Thyroid gland (tissue), 4 donors: ENCODE results near the gene NRXN2. TPM values are rescaled to one million over a fixed set of nuclear protein-coding genes. Genes with fewer than 3 reads are reported as not detected.

Experiments used
- DNase-seq, 2 donors: peaks; one replicate each; pipeline ENCODE4 v3.0.0-alpha.2; 2019
- H3K27ac ChIP-seq, 3 donors: fragments of 200-600 bp; sonication (generic); 1 replicate in 2 of 3; 2 replicates in 1 of 3; pipeline ENCODE4 v1.5.1; 2016 to 2019; ENCODE audit warnings: mild to moderate bottlenecking in 1 of 3, moderate library complexity in 1 of 3
- H3K27me3 ChIP-seq: fragments of 200-600 bp; sonication (generic); one replicate; pipeline ENCODE4 v1.5.1; 2019
- H3K36me3 ChIP-seq, 2 donors: fragments of 200-600 bp; sonication (generic); one replicate each; pipeline ENCODE4 v1.5.1; 2016 to 2019
- H3K4me1 ChIP-seq, 2 donors: fragments of 200-600 bp; sonication (generic); one replicate each; pipeline ENCODE4 v1.5.1; 2017 to 2019
- H3K4me3 ChIP-seq, 3 donors: fragments of 200-600 bp; sonication (generic); replicated peaks in 1 of 3; 1 replicate in 2 of 3; 2 replicates in 1 of 3; pipeline ENCODE4 v1.5.1; 2016; ENCODE audit warnings: mild to moderate bottlenecking in 1 of 3
- H3K9me3 ChIP-seq: fragments of 200-600 bp; sonication (generic); one replicate; pipeline ENCODE4 v1.5.1; 2017
- POLR2A ChIP-seq, 2 donors: fragments of 450-650 bp; IDR thresholded peaks; one replicate each; pipeline ENCODE4 v1.6.1; 2017; ENCODE audit warnings: antibody characterized with exemption in 2 of 2, mild to moderate bottlenecking in 2 of 2, moderate library complexity in 1 of 2
- WGBS, 2 donors: methylation state at CpG; one replicate each; pipeline ENCODE4 v1.1.5; 2017; 5-methylcytosine and 5-hydroxymethylcytosine counted together
- intact Hi-C: fragments of 100-400 bp; cut with DNase I; formaldehyde crosslinking; loops from one replicate; pipeline ENCODE4 v1.15.1; 2023
- total RNA-seq, 4 donors: library from RNA; depleted of rRNA; stranded (reverse); fragments of >200 nt; gene quantifications; one replicate each; pipeline ENCODE4 v1.2.3, GENCODE V29; 2016
- TF ChIP-seq, protein P1 (sequence below), 6 experiments: fragments of 200-600 bp in 3 of 6; fragments of 450-650 bp in 3 of 6; sonication (generic) in 3 of 6; IDR thresholded peaks; one replicate each; pipeline ENCODE4 v1.5.1; 2016 to 2019; ENCODE audit warnings: antibody characterized with exemption in 6 of 6, mild to moderate bottlenecking in 2 of 6, inconsistent platforms in 1 of 6, moderate library complexity in 1 of 6

NRXN2 gene
- total RNA-seq, 4 donors from 2014 or later: 2.0 to 12.3 (median 4.8) TPM

DNA sequence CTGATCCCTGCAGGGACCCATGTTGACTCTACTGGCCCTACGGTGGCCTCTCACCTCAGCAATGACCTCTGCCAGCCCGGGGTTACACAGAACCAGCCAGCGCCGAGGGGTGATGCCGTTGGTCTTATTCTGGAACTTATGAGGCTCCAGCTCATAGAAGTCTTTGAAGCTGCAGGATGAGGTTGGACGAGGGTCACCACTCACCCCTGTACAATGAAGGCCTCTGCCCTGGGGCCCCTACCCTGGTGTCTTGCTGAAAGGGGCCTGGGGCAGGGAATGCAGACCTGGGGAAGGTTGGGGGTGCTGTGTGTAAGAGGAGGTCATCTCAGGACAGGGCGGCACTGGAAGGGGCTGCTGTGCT, 30.0 kb upstream of the NRXN2 start:
- no peak overlapping the region for H3K27ac ChIP-seq
- H3K36me3 ChIP-seq: no peaks in the 10 kb centered on the region
- intact Hi-C loops: no loop called here
- TF ChIP-seq, protein P1, sequence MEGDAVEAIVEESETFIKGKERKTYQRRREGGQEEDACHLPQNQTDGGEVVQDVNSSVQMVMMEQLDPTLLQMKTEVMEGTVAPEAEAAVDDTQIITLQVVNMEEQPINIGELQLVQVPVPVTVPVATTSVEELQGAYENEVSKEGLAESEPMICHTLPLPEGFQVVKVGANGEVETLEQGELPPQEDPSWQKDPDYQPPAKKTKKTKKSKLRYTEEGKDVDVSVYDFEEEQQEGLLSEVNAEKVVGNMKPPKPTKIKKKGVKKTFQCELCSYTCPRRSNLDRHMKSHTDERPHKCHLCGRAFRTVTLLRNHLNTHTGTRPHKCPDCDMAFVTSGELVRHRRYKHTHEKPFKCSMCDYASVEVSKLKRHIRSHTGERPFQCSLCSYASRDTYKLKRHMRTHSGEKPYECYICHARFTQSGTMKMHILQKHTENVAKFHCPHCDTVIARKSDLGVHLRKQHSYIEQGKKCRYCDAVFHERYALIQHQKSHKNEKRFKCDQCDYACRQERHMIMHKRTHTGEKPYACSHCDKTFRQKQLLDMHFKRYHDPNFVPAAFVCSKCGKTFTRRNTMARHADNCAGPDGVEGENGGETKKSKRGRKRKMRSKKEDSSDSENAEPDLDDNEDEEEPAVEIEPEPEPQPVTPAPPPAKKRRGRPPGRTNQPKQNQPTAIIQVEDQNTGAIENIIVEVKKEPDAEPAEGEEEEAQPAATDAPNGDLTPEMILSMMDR (IDR thresholded peaks at IDR 0.05): no peak
- no peak for TF ChIP-seq POLR2A (IDR thresholded peaks at IDR 0.05)
- H3K9me3 ChIP-seq: no peaks in the 10 kb centered on the region
- 95 to 99% methylated on average over 4 of the region's 7 CpGs for WGBS, 2 donors
- H3K4me3 ChIP-seq: no peak overlapping the region
- H3K27me3 ChIP-seq: no peaks in the 10 kb centered on the region
- no peak for DNase-seq
- peaks cover 10 to 11% of the 10 kb centered on the region in 2 donors for H3K4me1 ChIP-seq

DNA sequence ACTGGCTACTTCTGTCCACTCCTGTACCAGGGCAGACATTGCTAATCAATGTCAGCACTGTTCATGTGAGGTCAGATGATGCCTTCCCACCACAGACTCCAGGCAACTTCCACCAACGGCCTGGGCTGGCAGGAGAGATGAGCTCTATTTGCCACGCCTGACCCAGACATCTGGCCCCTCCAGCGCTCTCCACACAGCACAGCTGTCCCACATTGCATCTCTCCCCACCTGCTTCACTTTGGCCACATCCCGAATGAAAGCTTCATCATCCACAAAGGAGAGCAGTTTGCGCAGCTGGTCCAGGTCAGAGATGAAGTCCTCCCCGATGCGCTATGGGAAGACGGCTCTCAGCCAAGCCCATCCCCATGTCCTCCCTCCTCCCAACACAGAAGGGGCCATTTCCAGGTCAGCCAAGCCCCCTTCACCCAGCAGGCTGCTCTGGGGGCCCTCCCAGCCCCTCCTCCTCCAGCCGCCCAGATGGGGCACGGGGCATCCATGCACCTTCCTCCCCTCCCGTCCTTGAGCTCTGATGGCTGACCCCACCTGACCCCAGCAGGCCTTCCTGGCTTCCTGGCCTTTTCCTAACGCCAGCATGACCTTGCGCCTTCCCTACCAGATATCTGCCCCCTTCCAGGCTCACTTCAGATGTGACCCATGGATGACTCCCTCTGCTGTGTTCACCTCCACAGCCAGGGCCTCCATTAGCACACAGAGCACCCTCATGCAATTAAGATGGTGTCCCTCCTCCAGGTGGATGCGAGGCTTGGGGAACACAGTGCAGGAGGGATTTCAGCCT, 29.4 kb upstream of the NRXN2 start:
- intact Hi-C loops: no loop called here
- Histone ChIP-seq H3K4me3 (no peak overlapping the region), H3K36me3 (no peaks in the 10 kb centered on the region)

DNA sequence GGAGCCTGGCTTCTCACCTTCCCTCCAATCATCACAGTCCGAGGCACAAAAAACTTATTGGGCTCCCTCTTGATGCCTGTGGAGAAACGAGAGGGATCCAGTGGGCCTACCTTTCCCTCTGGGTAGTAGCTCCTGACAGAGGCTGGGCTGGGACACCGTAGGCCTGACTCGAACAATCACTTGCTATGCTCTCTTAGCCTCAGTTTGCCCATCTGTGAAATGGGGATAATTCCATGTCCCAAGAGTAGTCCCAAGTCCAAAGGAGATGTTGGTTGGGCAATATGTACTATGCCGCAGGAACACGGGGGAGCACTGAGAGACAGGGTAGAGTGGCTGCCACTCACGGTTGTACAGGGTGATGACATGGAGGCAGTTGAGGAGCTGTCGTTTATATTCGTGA, 28.6 kb upstream of the NRXN2 start:
- WGBS, 2 donors: 98% methylated on average over 7 to 9 of the region's 9 CpGs
- intact Hi-C loops: no loop called here
- H3K27ac ChIP-seq: no peak overlapping the region

More for the DNA sequence above, 29.4 kb upstream of the NRXN2 start:
- DNase-seq: no peak
- Histone ChIP-seq H3K27ac (no peak overlapping the region), H3K9me3 (no peaks in the 10 kb centered on the region), H3K4me1 (peaks cover 12 to 13% of the 10 kb centered on the region in 2 donors), H3K27me3 (no peaks in the 10 kb centered on the region)
- WGBS, 2 donors: 91 to 93% methylated on average over 13 to 14 of the region's 14 CpGs
- TF ChIP-seq, protein P1 (IDR thresholded peaks at IDR 0.05): no peak
- no peak for TF ChIP-seq POLR2A (IDR thresholded peaks at IDR 0.05)

DNA sequence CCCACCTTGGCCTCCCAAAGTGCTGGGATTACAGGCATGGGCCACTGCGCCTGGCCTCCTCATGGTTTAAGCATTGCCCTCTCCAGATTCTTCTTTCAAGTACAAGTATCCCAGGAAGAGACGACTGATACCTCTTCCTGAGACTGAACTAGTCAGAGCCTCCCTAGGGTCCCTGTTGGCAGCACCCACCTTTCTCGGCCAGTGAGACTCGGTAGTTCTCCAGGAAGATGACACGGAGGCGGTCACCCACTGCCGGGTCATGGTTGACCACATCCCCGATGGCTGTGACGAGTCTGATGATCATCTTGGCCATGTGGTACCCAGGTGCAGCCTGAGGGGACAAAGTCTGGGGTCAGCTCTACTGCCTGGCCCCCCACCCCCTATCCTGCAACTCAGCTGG, 28.1 kb upstream of the NRXN2 start:
- Histone ChIP-seq H3K9me3 (no peaks in the 10 kb centered on the region), H3K4me3 (no peak overlapping the region), H3K4me1 (peaks cover 8 to 18% of the 10 kb centered on the region in 2 donors), H3K36me3 (no peaks in the 10 kb centered on the region), H3K27me3 (no peaks in the 10 kb centered on the region), H3K27ac (no peak overlapping the region)
- TF ChIP-seq POLR2A (IDR thresholded peaks at IDR 0.05): no peak
- TF ChIP-seq, protein P1 (IDR thresholded peaks at IDR 0.05): no peak
- no peak for DNase-seq
- intact Hi-C loops: no loop called here
- WGBS, 2 donors: 94 to 95% methylated on average over 7 to 9 of the region's 9 CpGs

More for the DNA sequence above, 28.6 kb upstream of the NRXN2 start:
- no peak for DNase-seq
- Histone ChIP-seq H3K9me3 (no peaks in the 10 kb centered on the region), H3K4me1 (peaks cover 12 to 18% of the 10 kb centered on the region in 2 donors), H3K4me3 (no peak overlapping the region), H3K27me3 (no peaks in the 10 kb centered on the region), H3K36me3 (no peaks in the 10 kb centered on the region)
- TF ChIP-seq, protein P1 (IDR thresholded peaks at IDR 0.05): no peak
- TF ChIP-seq POLR2A (IDR thresholded peaks at IDR 0.05): no peak

DNA sequence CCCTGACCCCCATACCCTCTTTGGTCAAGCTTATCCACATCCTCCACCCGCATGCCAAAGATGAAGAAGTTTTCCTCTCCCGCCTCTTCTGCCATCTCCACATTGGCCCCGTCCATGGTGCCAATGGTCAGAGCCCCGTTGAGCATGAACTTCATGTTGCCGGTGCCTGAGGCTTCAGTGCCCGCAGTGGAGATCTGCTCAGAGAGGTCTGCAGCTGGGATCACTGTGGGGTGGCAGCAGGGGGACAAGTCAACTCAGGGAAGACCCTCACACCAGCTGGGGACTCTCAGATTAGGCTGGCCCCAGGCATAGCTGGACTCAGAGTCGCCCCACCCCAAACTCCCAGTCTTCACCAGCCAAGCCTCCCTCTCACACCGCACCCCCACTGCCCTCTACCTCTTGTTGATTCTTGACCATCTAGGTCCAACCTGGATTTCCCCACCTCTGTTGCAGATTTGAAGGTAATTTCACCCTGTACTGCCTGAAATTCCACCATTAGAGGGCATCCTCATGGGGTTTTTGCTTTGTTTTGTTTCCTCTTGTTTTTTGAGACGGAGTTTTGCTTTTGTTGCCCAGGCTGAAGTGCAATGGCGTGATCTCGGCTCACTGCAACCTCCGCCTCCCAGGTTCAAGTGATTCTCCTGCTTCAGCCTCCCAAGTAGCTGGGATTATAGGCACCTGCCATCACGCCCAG, 27.5 kb upstream of the NRXN2 start:
- no peak for DNase-seq
- H3K27ac ChIP-seq: no peak overlapping the region
- H3K27me3 ChIP-seq: peaks cover 6% of the 10 kb centered on the region
- no peak overlapping the region for H3K4me3 ChIP-seq
- TF ChIP-seq POLR2A (IDR thresholded peaks at IDR 0.05): no peak
- TF ChIP-seq, protein P1 (IDR thresholded peaks at IDR 0.05): no peak
- intact Hi-C loops: no loop called here
- peaks cover 7 to 20% of the 10 kb centered on the region in 2 donors for H3K4me1 ChIP-seq
- no peaks in the 10 kb centered on the region for H3K36me3 ChIP-seq
- no peaks in the 10 kb centered on the region for H3K9me3 ChIP-seq
- WGBS, 2 donors: 90 to 95% methylated on average over 12 to 13 of the region's 13 CpGs
